ENCODE measurements around the gene IBA57.
A peak's percentile ranks its signal among the peaks of the same experiment; 100 is the strongest.

- TF ChIP-seq CTCF (IDR thresholded peaks at IDR 0.05) (no peak), POLR2A (IDR thresholded peaks at IDR 0.05) (peak in 1 of 2 donors; percentile 34)
Measured at GRCh38 chr1:228149406-228150119, 16.0 kb upstream of the IBA57 start, which contains the start of gene GJC2.
